Fibroblast of pulmonary artery (primary cell): ENCODE results near the gene KCNJ13.

Experiments
- DNase-seq: peaks from one replicate; pipeline ENCODE4 v3.0.0-alpha.2; 2010; ENCODE audit warnings: low read depth
- H3K4me3 ChIP-seq: replicated peaks from 2 replicates; pipeline ENCODE4 v1.5.1; 2011; ENCODE audit warnings: low read depth, mild to moderate bottlenecking, control low read depth, low read length, moderate library complexity
- CTCF ChIP-seq: IDR thresholded peaks from 2 replicates; pipeline ENCODE4 v1.5.1; 2011; ENCODE audit warnings: mild to moderate bottlenecking, control low read depth, low read length, inconsistent platforms; ENCODE audit errors: missing control alignments

Gene KCNJ13

GRCh38 chr2:232776435-232776834 lies at the start of gene KCNJ13:
TSS of gene KCNJ13 (minus strand) at chr2:232776565. CDS start at chr2:232771362, 5,203 bp downstream.
- TF ChIP-seq CTCF, result no peak
- DNase-seq, result no peak
- H3K4me3 ChIP-seq, result no peak within 1 kb of the TSS

DNA sequence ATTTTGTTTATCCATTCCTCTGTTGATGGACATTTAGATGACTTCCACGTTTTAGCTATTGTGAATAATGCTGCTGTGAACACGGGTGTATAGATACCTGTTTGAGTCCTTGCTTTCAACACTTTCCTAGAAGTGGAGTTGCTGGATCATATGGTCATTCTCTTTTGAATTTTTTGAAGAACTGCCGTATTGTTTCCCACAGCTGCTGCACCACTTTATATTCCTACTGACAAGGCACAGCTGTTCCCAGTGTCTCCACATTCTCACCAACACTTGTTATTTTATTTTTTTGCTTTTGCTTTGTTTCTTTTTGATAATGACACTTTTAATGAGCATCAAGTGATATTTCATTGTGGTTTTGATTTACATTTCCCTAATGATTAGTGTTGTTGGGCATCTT lies 41.4 kb upstream of the KCNJ13 start:
- H3K4me3 ChIP-seq, result no peak overlapping the region

DNA sequence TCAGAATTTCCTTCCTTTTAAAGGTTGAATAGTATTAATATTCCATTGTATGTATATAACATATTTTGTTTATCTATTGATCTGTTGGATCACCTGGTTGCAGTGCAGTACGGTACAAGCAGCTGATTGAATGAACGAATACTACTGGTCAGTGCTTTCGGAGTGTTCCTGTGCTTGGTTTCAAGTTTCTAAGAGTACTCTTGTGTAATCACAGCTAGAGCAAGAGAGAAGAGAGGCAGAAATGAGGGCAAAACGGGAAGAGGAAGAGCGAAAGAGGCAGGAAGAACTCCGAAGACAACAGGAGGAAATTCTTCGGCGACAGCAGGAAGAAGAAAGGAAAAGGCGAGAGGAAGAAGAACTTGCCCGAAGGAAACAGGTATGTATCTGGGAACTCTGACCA lies 40.3 kb upstream of the KCNJ13 start:
- DNase-seq, result no peak
- H3K4me3 ChIP-seq, result no peak overlapping the region
- no peak for TF ChIP-seq CTCF

More for the DNA sequence above, 41.4 kb upstream of the KCNJ13 start:
- TF ChIP-seq CTCF, result no peak
- no peak for DNase-seq

DNA sequence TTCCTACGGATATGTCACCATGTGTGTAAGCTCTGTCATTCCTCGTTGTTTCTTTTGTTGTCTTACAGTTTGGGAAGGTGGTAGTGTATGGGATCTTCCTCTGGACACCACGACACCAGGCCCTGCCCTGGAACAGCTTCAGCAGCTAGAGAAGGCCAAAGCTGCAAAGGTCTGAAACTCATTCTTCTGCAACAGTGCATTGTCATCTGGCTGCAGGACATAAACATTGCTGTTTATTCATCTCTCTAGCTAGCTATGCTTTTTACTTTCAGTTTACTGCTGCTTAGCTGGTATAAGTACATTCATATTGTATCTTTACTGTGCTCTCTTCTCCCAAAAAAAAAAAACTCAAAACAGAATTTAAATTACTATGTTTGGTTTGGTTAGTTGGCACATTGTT lies 39.2 kb upstream of the KCNJ13 start:
- H3K4me3 ChIP-seq, result no peak overlapping the region
- TF ChIP-seq CTCF, result no peak
- DNase-seq, result no peak

GRCh38 chr2:232810444-232810843 lies 34.1 kb upstream of the KCNJ13 start:
- no peak for DNase-seq
- H3K4me3 ChIP-seq, result no peak overlapping the region
- TF ChIP-seq CTCF, result no peak

- DNase-seq, result no peak
- no peak for TF ChIP-seq CTCF
- H3K4me3 ChIP-seq, result no peak overlapping the region
Measured at GRCh38 chr2:232809349-232810124, 33.2 kb upstream of the KCNJ13 start.

- TF ChIP-seq CTCF, result no peak
- no peak overlapping the region for H3K4me3 ChIP-seq
- no peak for DNase-seq
Measured at GRCh38 chr2:232802091-232802490, 25.7 kb upstream of the KCNJ13 start.
